Activated T-cell treated with anti-CD3 and anti-CD28 coated beads for 4 hours (primary cell): ENCODE data around the gene TRAM2.

Source experiments
- DNase-seq: peaks from one replicate; pipeline ENCODE4 v3.0.0-alpha.2; 2020

Gene TRAM2

DNA sequence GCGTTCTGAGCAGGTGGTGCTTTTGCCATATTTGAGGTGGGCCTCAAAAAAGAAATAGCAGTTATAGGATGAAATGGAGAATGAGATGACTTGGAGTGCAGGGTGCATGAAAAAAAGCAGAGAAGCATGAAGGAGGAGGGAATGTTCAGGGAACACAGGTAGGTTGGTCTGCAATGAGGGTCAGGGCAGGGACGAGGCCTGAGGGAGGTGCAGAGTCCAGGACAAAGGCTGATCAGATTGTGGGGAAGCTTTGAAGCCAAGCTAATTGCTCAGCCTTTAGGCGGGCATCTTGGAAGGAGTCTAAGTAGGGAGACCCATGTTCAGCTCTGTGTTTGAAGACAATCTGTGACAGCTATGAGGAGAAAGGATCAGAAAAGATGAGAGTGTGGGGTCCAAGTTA is 12.0 kb downstream of the TRAM2 start:
- DNase-seq, result no peak

DNA sequence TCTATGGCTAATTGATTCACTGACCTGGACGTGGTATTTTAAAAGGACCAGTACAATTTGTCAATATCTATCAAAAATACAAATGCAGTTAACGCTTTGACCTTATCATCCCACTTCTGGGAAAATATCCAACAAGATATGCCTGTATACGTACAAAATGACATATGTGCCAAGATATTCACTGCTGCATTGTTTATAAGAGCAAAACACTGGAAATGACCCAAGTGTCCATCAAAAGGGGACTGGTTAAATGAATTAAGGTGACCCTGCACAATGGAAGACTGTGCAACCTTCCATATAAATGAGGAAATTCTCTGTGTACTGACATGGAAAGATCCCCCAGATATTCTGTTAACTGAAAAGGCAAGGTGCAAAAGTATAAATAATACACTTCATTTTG is 13.9 kb downstream of the TRAM2 start:
- no peak for DNase-seq

DNA sequence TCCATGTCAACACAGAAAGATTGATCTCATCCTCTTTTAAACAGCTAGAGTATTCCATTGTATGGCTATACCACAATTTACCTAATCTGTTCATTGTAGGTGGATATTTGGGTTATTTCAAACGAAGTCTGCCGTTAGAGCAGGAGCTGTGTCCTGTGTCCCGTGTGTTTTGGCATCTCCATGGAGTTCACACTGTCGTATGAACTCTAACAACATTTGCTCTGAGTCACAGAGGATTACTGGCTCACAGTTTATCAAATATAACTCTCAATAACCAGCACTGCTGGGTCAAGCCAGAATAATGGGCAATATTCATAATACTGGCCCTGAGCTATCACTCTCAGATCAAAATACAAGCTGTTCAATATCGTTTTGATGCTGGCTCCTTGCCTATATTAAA is 16.4 kb downstream of the TRAM2 start:
- DNase-seq, result no peak

DNA sequence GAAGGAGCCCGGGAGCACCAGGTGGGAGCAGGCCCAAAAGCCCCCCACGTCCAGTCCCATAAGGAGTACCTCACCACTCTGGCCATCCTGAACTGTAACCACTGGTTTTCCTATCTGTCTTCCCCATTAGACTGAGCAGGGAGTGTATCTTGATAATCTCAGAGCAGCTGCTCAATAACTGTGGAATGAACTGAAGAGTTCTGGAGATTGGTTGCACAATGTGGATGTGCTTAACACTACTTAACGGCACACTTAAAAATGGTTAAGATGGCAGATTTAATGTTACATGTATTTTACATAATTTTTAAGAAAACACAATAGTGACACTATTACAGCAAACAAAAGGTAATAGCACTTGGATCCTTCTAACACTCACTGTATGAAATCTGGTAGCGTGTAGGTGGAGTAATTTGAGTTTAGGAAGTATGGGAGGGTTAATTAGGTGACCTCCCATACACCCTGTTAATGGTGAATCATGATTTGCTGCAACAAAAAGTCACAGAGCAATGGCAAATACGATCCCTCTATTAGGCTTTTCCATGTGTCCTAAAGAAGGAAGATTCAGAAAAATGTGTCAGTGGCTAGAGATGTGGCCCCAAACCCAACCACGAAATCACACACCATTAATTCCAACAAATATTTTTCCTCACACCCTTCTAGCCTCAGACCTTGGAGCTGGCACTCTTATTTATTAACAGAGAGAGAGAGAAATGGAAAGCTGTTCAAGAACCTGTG is 18.4 kb downstream of the TRAM2 start:
- DNase-seq, result no peak

DNA sequence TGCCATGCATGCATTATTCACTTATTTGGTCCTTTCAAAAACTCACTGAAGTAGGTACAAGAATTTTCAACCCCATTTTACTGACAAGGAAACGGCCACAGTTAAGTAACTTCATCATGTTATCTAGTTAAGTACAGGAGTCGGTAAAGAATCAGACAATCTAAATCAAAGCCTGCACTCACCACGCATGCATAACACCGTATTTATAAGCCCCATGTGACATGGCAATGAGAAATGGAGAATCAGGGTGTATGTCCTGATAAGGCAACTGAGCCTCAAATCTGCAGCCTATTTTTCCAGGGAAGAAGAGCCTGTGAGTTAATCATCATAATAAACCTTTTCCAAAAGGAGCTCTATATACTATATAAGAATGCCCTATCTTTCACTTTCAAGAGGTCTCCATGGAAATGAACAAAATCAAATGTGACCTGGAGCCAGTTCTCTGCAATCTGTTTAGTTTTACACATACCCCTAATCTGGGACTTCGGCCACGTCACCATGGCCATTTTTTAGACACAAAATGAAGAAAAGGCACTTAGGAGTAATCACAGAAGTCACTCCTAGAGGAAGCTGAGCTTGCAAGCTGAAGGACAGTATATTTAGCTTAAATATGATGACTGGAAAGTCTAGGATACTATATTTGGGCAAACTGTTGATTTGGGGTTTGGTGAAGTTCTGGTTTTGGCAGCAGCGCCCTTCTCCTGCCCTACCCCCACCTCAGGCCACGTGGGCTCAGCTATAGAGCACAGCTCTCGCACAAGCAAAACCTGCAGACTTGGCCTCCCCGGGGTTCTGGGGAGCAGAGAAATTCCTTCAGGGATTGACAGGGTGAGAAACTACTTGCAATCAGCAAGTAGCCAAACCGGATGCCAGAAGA is 19.2 kb downstream of the TRAM2 start:
- no peak for DNase-seq

DNA sequence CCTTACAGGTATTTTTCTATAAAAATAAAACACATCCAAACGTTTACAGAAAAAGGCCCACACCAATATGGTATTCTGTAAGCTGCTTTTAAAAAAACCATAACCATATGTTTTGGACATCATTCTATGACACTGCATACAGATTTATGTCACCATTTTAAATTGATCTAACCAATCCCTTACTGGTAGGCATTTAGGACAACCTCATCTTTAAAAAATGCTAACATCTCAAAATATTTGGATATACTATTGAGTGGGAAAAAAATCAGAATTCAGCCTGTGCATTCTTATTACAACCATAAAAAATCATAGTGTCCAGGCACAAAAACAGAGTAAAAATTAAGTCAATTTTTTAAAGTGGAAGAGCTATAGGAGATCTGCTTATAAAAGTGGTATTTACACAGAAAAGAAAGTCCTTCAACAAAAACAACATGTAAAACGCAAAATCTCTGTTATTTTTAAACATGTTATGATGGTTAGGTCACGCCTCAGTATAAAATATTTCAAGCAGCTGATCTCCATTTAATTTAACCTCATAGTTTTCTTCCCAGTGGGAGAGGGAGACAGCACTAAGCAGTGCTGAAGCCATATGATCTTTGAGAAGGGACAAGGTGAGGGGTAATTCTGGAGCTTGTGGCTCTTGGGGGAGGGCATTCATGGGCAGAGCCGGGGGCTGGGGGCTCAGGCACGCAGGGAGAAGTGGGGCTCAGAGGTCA is 21.2 kb downstream of the TRAM2 start:
- no peak for DNase-seq

DNA sequence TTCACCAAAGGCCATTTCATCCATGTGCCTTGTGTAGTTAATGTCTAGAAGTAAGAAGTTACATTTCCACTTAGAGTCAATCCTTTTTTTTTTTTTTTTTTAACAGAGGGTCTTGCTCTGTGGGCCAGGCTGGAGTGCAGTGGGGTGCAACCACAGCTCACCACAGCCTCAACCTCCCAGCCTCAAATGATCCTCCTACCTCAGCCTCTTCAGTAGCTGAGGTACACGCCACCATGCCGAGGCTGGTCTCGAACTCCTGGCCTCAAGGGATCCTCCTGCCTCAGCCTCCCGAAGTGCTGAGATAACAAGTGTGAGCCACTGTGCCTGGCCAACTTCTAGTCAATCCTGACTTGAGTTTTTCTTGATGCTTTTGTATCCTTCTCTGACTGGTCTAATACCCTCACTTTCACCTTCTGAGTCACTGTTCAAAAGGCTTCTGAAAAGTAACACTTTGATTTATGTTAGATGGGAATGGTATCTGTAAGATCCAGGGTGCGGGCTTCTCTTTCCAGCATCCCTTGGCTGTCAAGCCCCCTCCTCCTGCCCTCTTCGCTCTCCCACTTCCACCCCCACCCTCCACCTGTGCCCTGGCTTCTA is 22.1 kb downstream of the TRAM2 start:
- no peak for DNase-seq

DNA sequence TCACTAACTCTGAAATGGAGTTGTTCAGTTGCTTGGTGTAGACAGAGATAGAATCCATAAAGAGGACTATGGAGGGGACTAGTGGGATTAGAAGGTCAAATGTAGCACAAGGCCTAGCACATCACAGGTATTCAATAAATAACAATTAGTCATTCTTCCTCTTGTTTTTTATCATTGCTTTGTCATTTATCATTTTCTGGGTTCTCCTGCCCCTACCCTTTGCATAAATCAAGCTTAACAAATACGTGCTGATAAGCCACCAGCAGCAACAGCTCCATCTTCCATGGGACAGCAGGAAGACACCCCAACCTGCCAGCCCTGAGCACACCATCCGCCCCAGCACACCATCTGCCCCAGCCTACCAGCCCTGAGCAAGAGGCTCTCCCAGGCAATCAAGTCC is 23.1 kb downstream of the TRAM2 start:
- no peak for DNase-seq

DNA sequence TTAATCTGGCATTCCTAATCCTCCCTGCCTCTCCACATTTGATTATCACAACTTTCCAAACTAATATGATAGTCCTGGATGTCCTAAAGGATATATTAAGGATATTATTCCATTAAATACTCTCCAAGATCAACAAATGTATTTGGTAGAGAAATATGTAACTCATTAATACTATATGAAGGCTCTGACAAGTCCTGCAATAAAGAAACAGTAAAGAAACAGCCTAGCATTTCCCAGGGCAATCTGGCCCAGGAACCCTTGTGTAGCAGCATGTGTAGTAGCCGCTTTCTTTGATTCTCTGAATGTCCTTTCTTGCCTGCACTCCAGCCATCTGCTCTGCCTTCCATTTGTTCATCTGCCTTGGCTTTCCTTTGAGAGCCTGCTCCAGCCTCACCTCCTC is 23.7 kb downstream of the TRAM2 start:
- no peak for DNase-seq

DNA sequence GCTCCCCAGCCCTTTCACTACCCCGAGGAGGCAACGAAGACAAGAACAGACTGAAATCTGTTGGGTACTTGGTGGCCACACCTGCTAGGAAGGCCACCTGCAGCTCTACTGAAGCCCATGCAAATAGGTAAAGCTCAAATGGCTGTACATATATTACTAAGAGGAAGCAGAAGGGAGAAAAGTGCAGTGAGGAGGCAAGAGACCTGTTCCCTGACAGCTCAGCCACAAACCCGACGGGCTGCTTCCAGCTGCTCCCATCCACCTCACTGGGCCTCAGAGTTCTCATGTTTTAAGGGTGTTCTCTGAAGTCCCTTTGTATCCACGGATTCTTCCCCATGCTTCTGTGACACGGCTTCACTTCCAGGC is 24.6 kb downstream of the TRAM2 start:
- no peak for DNase-seq

DNA sequence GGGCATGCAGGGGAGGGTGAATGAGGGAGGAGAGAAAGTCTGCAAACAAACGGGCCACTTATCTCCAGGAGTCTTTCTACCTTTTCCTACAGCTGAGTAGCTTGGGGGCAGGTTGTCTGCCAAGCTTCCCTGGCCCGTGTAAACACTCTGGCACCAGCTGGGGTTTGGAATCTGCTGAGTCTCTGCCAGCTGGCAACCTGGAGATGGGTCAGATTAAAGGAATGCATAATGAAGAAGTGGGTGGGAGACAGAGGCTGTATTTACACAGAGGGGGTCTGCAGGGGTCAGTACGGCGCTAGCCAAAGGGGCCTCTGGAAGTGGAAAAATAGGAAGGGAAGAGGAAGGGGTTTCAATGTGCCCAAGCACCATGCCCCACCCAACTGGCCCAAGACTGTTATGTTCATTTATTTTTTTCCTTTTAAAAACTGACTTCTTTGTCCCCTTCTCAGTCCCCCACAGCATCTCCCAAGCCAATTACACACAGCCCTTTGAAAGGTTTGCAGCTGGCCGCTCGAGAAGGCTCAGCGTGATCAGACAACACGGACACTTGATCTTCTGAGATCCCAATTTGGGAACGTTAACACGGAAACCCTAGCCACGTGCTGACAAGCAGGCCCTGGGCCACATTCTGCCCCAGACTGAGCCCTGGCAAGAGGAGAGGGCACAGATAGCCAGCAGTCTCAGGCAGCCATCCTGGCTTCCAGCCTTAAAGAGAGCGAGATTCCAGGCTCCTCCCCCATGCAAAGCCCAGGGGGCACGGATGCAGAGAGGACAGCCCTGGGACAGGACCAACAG is 25.2 kb downstream of the TRAM2 start:
- no peak for DNase-seq

DNA sequence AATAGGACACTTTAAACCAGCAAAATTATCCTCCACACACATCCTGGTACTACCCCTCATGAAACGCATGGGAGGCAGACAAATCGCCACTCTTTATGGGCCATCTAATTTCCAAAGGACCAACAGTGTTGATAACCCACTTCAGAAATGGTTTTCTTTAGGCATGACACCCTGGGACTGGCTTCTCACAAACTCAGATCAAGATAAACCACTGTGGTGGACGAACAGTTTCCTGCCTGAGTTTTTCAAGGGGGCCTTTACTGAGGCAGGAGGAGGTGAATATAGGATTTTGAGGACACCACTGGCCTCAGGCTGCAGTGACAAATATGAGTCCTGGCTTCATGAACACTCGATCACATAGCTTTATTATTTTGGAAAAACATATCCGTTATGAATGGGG is 26.0 kb downstream of the TRAM2 start:
- DNase-seq, result no peak

DNA sequence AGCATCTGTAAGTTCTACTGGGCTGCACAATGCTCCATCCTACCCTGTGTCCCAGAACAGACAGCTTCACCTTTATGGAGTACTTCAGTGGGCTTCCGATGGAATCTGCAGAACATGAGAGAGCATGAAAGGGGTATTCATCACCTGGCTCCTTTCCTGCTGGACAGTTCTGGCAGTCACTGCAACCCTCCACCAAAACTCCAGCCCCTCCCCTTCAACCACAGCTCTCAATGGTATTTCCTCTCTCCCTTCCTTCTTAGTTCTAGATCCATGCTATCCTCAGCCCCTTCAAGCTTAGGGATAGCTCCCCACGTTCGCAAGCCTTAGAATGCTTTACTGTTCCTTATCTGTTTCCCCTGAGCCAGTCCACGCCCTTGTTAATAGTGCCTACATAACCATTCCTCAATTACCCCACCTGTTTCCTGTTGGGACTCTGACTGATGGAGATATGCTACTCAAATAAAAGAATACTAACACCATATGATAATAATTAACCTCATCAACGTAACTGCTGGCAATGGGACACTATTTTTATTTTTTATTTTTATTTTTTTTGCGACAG is 26.8 kb downstream of the TRAM2 start:
- DNase-seq, result no peak

DNA sequence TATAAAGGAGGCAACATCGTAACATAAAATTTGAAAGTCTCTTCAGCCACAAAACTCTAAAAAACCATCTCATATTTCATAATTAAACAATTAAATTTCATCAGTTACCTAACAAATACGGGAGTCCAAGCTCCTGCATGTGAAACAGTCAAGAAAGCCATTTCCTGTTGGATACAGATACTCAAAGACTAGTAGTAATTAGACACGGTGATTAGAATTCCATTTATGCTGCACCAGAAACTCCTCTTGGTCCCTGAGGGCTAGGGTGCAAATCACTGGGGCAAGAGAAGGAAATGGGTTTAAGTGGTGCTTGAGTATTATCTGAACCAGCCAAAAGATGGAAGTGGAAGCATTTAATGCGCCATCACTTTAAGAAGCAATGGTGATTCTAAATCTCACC is 27.4 kb downstream of the TRAM2 start:
- no peak for DNase-seq

DNA sequence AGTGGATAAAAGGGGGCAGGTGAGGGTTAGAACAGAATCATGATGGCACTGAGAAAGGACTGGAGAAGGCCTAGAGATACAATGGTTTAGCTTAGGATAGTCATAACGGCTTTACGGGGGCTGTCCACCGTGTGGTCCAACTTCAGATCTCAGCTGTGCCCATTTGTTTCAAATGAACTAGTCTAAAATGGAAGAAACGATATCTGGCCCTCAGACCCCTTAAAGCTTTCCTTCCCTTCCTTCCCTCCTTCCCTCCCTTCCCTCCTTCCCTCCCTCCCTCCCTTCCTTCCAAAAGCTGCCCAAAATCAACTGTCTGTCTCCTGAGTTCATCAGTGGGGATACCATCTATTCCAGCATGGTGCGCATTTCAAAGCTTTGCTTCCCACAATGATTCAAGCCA is 27.9 kb downstream of the TRAM2 start:
- no peak for DNase-seq

DNA sequence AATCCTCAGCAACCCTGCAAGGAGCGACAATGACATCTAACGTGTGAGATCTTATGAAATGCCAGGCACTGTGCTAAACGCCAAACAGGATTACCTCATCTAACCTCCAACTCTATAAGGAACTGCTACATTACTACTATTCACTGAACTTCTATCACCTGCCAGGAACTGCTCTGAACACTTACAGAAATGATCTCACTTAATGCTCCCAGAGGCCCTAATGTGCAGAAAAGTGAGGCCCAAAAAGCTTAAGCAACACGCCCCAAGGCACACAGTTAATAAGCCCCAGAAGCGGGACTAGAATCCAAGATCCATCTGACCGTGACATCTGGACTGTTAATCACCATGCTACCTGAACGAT is 28.5 kb downstream of the TRAM2 start:
- no peak for DNase-seq

DNA sequence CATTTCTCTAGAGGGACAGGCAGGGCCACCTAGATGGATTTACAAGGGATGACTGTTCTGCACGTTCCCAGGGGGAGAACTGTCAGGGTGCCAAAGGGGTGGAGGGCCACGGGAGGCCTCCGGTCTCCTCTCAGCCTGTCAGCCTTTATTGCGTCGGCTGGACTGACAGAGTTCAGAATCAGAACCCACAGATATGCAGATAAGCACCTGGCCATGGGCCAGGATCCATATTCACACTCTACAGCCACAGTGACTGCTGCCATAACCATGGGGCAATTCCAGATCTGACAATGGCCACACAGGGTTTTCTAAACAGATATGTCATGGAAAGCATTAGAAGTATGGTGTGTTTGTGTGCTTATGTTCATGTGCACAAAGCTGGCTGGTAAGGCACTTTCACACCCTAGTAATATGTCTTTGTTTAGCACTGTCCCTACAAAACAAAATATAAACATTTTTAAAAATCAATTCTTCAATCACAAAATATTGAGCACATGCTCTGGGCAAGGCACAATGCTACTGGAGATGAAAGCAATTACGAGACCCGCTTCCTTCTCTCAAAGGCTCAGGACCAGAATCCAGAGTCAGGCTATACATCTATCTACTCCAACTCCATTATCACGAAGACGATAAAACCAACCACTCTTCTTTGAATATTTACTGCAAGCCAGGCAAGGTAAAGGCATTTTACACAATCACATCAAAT is 29.1 kb downstream of the TRAM2 start:
- no peak for DNase-seq

DNA sequence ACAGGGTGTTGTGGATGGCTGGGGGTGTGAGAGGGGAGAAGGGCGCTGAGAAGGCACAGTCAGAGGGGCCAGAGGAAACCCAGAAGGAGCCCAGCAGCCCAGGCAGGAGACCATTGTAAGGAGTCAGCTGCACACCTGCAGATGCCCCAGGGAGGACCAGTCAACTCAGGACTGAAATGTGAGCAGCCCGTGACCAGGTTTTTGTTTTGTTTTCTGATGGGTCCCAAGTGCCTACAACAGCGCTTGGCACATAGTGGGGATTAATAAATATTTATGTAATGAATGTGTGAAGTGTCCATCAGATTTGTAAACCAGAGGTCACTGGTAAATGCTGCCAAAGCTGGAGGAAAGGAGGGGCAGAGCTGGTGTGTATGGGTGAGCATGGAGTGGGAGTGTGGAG is 30.2 kb downstream of the TRAM2 start:
- DNase-seq, result no peak

DNA sequence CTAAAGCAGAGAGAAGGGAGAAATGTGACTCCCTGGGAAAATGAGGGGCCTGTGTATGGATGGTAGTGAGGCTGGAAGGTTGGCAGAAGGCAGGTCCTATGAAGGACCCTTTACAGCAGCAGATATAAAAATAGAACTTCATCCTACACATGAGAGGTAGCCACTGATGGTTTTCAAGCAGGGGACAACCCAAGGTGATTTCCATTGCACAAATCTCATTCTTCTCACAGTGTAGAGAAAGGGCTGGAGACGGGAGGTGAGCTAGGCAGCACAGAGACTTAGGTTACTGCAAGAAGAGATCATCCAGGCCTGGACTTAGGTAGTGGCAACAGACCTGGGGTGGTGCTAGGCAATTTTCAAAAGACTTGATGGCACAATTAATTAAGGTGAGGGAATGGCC is 30.7 kb downstream of the TRAM2 start:
- DNase-seq, result no peak

DNA sequence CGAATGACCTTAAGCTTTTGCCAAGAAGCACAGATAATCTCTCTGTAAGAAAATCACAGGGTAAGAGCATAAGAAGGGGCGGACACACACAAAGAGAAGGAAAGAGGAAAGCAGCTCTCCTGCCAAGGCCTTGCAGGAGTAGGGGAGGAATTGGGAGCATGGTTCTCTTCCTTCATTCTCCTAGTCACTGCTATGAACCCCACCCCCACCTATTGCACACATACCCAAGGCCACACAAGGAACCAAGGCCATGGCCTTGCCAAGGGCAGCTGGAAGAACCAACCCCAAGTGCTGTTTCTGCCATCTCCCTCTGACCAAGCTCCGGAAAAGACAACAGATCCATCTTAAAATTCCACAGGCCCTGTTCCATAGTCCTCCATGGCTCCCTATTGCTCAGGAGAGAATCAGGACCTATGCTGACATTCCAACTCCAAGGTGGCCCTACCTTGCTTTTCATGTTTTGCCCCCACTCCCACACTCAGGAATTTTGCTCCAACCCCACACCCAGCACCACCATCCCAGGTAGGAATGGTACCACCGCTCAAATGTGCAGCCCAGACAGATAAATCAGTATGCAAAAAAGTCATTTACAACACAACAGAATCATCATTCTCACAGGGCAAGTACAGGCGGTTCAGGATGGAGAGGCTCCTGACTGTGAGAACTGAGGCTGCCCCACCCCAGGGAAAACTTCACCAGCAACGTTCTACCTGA is 31.3 kb downstream of the TRAM2 start:
- no peak for DNase-seq
